Measurements from ENCODE around the gene TLE2.

The TLE2 gene

DNA sequence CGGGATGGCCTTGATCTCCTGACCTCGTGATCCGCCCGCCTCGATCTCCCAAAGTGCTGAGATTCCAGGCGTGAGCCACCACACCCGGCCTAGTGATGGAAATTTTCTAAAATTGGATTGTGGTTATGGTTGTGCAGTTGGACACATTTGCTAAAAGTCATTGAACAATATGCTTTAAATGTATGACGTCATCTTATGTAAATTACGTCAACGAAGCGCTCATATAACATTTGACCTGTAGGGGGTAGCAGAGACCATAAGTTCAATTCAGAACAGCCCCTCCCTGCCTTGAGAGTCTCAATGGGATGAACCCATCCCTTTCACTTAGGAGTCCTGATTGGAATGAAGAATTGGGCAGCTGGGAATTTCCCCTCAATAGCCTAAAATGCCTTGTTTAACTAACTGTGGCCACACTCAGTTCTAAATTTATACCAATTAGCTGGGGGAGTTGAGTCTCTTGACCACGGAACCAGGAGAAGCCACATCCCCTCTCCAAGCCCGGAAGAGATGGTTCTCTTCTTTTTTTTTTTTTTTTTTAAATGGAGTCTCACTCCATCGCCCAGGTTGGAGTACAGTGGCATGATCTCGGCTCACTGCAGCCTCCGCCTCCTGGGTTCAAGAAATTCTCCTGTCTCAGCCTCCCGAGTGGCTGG lies 66.9 kb downstream of the TLE2 start:
- TF ChIP-seq CEBPB (IDR thresholded peaks at IDR 0.05) = no peak
- TF ChIP-seq RAD21 (IDR thresholded peaks at IDR 0.05; ENCODE audit: low read depth) = peak; percentile 91
- no peak for TF ChIP-seq TAF1 (IDR thresholded peaks at IDR 0.05; ENCODE audit: low read depth)
- TF ChIP-seq NFIC (IDR thresholded peaks at IDR 0.05) = no peak
- TF ChIP-seq ZBTB7A (IDR thresholded peaks at IDR 0.05; ENCODE audit: low read depth) = peak; percentile 58; the same call in 1 of the 2 replicates
- TF ChIP-seq EP300 (IDR thresholded peaks at IDR 0.05; ENCODE audit: borderline replicate concordance) = no peak
- TF ChIP-seq, protein P1, sequence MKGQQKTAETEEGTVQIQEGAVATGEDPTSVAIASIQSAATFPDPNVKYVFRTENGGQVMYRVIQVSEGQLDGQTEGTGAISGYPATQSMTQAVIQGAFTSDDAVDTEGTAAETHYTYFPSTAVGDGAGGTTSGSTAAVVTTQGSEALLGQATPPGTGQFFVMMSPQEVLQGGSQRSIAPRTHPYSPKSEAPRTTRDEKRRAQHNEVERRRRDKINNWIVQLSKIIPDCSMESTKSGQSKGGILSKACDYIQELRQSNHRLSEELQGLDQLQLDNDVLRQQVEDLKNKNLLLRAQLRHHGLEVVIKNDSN (IDR thresholded peaks at IDR 0.05) = no peak
- peak; percentile 94 for TF ChIP-seq CREB1 (IDR thresholded peaks at IDR 0.05; ENCODE audit: low read depth)

DNA sequence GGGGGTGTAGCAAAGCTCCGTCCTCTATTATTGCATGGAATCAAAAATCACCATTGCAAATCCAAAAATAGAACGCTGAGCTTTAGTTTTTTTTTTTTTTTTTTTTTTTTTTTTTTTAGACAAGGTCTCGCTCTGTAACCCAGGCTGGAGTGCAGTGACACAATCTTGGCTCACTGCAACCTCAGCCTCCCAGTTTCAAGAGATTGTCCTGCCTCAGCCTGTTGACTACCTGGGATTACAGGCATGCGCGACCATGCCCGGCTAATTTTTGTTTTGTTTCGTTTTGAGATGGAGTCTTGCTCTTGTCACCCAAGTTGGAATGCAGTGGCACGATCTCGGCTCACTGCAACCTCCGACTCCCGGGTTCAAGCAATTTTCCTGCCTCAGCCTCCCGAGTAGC lies 69.0 kb downstream of the TLE2 start:
- TF ChIP-seq TEAD4 (IDR thresholded peaks at IDR 0.05) (no peak), EP300 (IDR thresholded peaks at IDR 0.05; ENCODE audit: borderline replicate concordance) (no peak), RAD21 (IDR thresholded peaks at IDR 0.05; ENCODE audit: low read depth) (no peak), YY1 (IDR thresholded peaks at IDR 0.05; ENCODE audit: low read depth) (no peak), NFIC (IDR thresholded peaks at IDR 0.05) (no peak), TCF12 (IDR thresholded peaks at IDR 0.05; ENCODE audit: low read depth) (no peak), CREB1 (IDR thresholded peaks at IDR 0.05; ENCODE audit: low read depth) (no peak), ZBTB7A (IDR thresholded peaks at IDR 0.05; ENCODE audit: low read depth) (no peak), FOXM1 (IDR thresholded peaks at IDR 0.05; ENCODE audit: borderline replicate concordance, low read depth) (no peak), TAF1 (IDR thresholded peaks at IDR 0.05; ENCODE audit: low read depth) (no peak), EGR1 (IDR thresholded peaks at IDR 0.05) (no peak), CEBPB (IDR thresholded peaks at IDR 0.05) (no peak)
- TF ChIP-seq, protein P2, sequence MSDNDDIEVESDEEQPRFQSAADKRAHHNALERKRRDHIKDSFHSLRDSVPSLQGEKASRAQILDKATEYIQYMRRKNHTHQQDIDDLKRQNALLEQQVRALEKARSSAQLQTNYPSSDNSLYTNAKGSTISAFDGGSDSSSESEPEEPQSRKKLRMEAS (IDR thresholded peaks at IDR 0.05) = no peak
- TF ChIP-seq, protein P3, sequence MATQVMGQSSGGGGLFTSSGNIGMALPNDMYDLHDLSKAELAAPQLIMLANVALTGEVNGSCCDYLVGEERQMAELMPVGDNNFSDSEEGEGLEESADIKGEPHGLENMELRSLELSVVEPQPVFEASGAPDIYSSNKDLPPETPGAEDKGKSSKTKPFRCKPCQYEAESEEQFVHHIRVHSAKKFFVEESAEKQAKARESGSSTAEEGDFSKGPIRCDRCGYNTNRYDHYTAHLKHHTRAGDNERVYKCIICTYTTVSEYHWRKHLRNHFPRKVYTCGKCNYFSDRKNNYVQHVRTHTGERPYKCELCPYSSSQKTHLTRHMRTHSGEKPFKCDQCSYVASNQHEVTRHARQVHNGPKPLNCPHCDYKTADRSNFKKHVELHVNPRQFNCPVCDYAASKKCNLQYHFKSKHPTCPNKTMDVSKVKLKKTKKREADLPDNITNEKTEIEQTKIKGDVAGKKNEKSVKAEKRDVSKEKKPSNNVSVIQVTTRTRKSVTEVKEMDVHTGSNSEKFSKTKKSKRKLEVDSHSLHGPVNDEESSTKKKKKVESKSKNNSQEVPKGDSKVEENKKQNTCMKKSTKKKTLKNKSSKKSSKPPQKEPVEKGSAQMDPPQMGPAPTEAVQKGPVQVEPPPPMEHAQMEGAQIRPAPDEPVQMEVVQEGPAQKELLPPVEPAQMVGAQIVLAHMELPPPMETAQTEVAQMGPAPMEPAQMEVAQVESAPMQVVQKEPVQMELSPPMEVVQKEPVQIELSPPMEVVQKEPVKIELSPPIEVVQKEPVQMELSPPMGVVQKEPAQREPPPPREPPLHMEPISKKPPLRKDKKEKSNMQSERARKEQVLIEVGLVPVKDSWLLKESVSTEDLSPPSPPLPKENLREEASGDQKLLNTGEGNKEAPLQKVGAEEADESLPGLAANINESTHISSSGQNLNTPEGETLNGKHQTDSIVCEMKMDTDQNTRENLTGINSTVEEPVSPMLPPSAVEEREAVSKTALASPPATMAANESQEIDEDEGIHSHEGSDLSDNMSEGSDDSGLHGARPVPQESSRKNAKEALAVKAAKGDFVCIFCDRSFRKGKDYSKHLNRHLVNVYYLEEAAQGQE (IDR thresholded peaks at IDR 0.05; ENCODE audit: low read depth) = no peak
- TF ChIP-seq, protein P1 (IDR thresholded peaks at IDR 0.05) = no peak

DNA sequence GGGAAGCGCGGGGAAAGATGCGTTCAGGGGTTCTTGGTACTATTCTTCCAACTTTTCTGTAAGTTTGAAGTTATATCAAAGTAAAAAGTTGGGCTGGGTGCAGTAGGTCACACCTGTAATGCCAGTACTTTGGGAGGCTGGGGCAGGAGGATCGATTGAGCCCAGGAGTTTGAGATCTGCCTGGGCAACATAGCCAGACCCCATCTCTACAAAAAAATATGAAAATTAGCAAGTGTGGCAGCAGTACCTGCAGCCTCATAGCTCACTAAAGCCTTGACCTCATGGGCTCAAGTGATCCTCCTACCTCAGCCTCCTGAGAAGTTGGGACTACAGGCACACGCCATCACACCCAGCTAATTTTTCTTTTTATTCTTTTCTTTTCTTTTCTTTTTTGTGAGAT lies 71.9 kb downstream of the TLE2 start:
- TF ChIP-seq EP300 (IDR thresholded peaks at IDR 0.05; ENCODE audit: borderline replicate concordance) = no peak
- TF ChIP-seq TCF12 (IDR thresholded peaks at IDR 0.05; ENCODE audit: low read depth) = no peak
- TF ChIP-seq ZBTB7A (IDR thresholded peaks at IDR 0.05; ENCODE audit: low read depth) = no peak
- TF ChIP-seq TEAD4 (IDR thresholded peaks at IDR 0.05) = no peak
- no peak for TF ChIP-seq RAD21 (IDR thresholded peaks at IDR 0.05; ENCODE audit: low read depth)
- TF ChIP-seq NFIC (IDR thresholded peaks at IDR 0.05) = no peak
- TF ChIP-seq EGR1 (IDR thresholded peaks at IDR 0.05) = no peak
- no peak for TF ChIP-seq YY1 (IDR thresholded peaks at IDR 0.05; ENCODE audit: low read depth)
- TF ChIP-seq FOXM1 (IDR thresholded peaks at IDR 0.05; ENCODE audit: borderline replicate concordance, low read depth) = no peak
- TF ChIP-seq TAF1 (IDR thresholded peaks at IDR 0.05; ENCODE audit: low read depth) = no peak
- no peak for TF ChIP-seq CEBPB (IDR thresholded peaks at IDR 0.05)
- TF ChIP-seq, protein P3 (IDR thresholded peaks at IDR 0.05; ENCODE audit: low read depth) = no peak
- TF ChIP-seq, protein P1 (IDR thresholded peaks at IDR 0.05) = no peak
- TF ChIP-seq CREB1 (IDR thresholded peaks at IDR 0.05; ENCODE audit: low read depth) = no peak
- TF ChIP-seq, protein P2 (IDR thresholded peaks at IDR 0.05) = no peak

- peak; percentile 87 for TF ChIP-seq EP300 (IDR thresholded peaks at IDR 0.05; ENCODE audit: borderline replicate concordance)
- TF ChIP-seq YY1 (IDR thresholded peaks at IDR 0.05; ENCODE audit: low read depth) = no peak
- TF ChIP-seq TCF12 (IDR thresholded peaks at IDR 0.05; ENCODE audit: low read depth) = peak; percentile 93
- TF ChIP-seq, protein P3 (IDR thresholded peaks at IDR 0.05; ENCODE audit: low read depth) = no peak
- TF ChIP-seq FOXM1 (IDR thresholded peaks at IDR 0.05; ENCODE audit: borderline replicate concordance, low read depth) = peak; percentile 68
- no peak for TF ChIP-seq CREB1 (IDR thresholded peaks at IDR 0.05; ENCODE audit: low read depth)
- TF ChIP-seq EGR1 (IDR thresholded peaks at IDR 0.05) = no peak
- TF ChIP-seq, protein P2 (IDR thresholded peaks at IDR 0.05) = peak; percentile 52
- TF ChIP-seq TAF1 (IDR thresholded peaks at IDR 0.05; ENCODE audit: low read depth) = no peak
- TF ChIP-seq CEBPB (IDR thresholded peaks at IDR 0.05) = peak; percentile 73
- TF ChIP-seq, protein P1 (IDR thresholded peaks at IDR 0.05) = no peak
- peak; percentile 52; the same call in 1 of the 2 replicates for TF ChIP-seq TEAD4 (IDR thresholded peaks at IDR 0.05)
- peak; percentile 88 for TF ChIP-seq NFIC (IDR thresholded peaks at IDR 0.05)
- no peak; the same call in 1 of the 2 replicates for TF ChIP-seq RAD21 (IDR thresholded peaks at IDR 0.05; ENCODE audit: low read depth)
- TF ChIP-seq ZBTB7A (IDR thresholded peaks at IDR 0.05; ENCODE audit: low read depth) = no peak
Observed at GRCh38 chr19:2952953-2953481, 76.1 kb downstream of the TLE2 start.

Measured in Ishikawa (cell line).